ENCODE results near the gene SAPCD1. TPM values are rescaled to one million over a fixed set of nuclear protein-coding genes. Genes with fewer than 3 reads are reported as not detected.

The SAPCD1 gene
- total RNA-seq, 1 experiment from 2014 or later: 3.2 TPM

DNA sequence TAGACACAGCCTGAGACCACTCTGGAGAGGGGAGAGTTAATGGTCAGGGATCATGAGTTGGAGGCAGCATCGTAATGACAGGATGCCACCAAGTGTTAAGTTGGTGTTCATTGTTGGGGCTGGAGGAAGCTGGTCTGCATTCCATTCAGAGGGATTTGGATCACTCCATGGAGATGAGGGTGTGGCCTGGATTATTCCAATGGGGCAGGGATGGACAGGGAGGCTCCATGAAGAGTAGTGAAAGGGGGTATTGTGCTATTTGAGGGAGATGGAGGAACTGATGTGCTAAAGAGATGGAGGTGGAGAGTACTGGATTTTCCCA is 1.1 kb downstream of the SAPCD1 start:
- H3K27ac Mint-ChIP-seq: peak overlapping the region in 2 of 3 experiments; percentile 77 to 93; a peak in 5 of 7 replicates
- peaks cover 13 to 43% (median 32%) of the 10 kb centered on the region in 3 experiments for H3K36me3 Mint-ChIP-seq (ENCODE audit: insufficient read depth in 1 of 3, low read depth in 3 of 3)
- Histone ChIP-seq H3K18ac (ENCODE audit: insufficient read length, low read depth, low read length) (no peak overlapping the region), H2AK5ac (ENCODE audit: insufficient read length, low read length) (no peak overlapping the region), H4K8ac (replicated peaks; ENCODE audit: insufficient read length, low read depth, low read length) (no peak overlapping the region), H3K79me2 (ENCODE audit: insufficient read depth, low read length) (no peaks in the 10 kb centered on the region), H3K4me2 (ENCODE audit: insufficient read depth, insufficient read length, low read length) (no peak overlapping the region), H3K23ac (ENCODE audit: insufficient read length, low read depth, low read length) (no peak overlapping the region), H3K23me2 (ENCODE audit: insufficient read length, low read depth, low read length, poor library complexity, severe bottlenecking) (no peaks in the 10 kb centered on the region), H2BK20ac (ENCODE audit: low read depth, low read length, poor library complexity, severe bottlenecking) (no peak overlapping the region), H3K27me3 (ENCODE audit: insufficient read depth, low read length) (no peaks in the 10 kb centered on the region), H4K20me1 (ENCODE audit: control insufficient read depth, insufficient read depth, insufficient read length) (no peaks in the 10 kb centered on the region), H3K14ac (ENCODE audit: insufficient read depth, low read length) (no peak overlapping the region), H4K5ac (ENCODE audit: insufficient read length, low read depth, low read length) (no peak overlapping the region), H2BK15ac (ENCODE audit: low read depth, low read length) (no peak overlapping the region), H2AFZ (ENCODE audit: low read length) (no peak overlapping the region), H3K9ac (ENCODE audit: extremely low read depth, insufficient read length, low read length) (no peak overlapping the region), H2BK5ac (ENCODE audit: insufficient read length, low read length) (no peak overlapping the region), H3K56ac (ENCODE audit: insufficient read length, low read depth, low read length) (no peak overlapping the region), H3K27ac (ENCODE audit: insufficient read length, low read depth, low read length) (no peak overlapping the region), H2BK12ac (ENCODE audit: insufficient read length, low read depth, low read length) (no peak overlapping the region), H3K4me1 (ENCODE audit: insufficient read depth, low read length) (no peaks in the 10 kb centered on the region), H4K91ac (ENCODE audit: insufficient read length, low read depth, low read length) (no peak overlapping the region), H3K9me3 (ENCODE audit: control insufficient read depth, low read depth, low read length) (no peaks in the 10 kb centered on the region), H3T11ph (ENCODE audit: low read length) (no peak overlapping the region), H2BK120ac (ENCODE audit: low read depth, low read length, poor library complexity, severe bottlenecking) (no peak overlapping the region), H3K4ac (ENCODE audit: low read depth, low read length) (no peak overlapping the region), H3K79me1 (ENCODE audit: insufficient read depth, low read depth, low read length, poor library complexity, severe bottlenecking) (no peaks in the 10 kb centered on the region)
- no peaks in the 10 kb centered on the region; a peak in 1 of 5 replicates for H3K9me3 Mint-ChIP-seq
- H3K4me3 Mint-ChIP-seq: peak overlapping the region in 1 of 2 experiments; percentile 24; a peak in 2 of 5 replicates
- DNase-seq: peak; percentile 55
- peaks cover 23 to 27% of the 10 kb centered on the region in 2 experiments for H3K4me1 Mint-ChIP-seq
- TF ChIP-seq, protein P1, sequence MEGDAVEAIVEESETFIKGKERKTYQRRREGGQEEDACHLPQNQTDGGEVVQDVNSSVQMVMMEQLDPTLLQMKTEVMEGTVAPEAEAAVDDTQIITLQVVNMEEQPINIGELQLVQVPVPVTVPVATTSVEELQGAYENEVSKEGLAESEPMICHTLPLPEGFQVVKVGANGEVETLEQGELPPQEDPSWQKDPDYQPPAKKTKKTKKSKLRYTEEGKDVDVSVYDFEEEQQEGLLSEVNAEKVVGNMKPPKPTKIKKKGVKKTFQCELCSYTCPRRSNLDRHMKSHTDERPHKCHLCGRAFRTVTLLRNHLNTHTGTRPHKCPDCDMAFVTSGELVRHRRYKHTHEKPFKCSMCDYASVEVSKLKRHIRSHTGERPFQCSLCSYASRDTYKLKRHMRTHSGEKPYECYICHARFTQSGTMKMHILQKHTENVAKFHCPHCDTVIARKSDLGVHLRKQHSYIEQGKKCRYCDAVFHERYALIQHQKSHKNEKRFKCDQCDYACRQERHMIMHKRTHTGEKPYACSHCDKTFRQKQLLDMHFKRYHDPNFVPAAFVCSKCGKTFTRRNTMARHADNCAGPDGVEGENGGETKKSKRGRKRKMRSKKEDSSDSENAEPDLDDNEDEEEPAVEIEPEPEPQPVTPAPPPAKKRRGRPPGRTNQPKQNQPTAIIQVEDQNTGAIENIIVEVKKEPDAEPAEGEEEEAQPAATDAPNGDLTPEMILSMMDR (conservative IDR thresholded peaks at IDR 0.05): no peak
- no peaks in the 10 kb centered on the region; the same call in none of the 2 replicates for H3K27me3 Mint-ChIP-seq (ENCODE audit: low read depth)
- WGBS (ENCODE audit: extremely low coverage, insufficient read length, low lambda C conversion rate): no CpG with 5 or more reads among the region's 1 CpG
